Measurements from ENCODE around the gene HOXB1.

DNA sequence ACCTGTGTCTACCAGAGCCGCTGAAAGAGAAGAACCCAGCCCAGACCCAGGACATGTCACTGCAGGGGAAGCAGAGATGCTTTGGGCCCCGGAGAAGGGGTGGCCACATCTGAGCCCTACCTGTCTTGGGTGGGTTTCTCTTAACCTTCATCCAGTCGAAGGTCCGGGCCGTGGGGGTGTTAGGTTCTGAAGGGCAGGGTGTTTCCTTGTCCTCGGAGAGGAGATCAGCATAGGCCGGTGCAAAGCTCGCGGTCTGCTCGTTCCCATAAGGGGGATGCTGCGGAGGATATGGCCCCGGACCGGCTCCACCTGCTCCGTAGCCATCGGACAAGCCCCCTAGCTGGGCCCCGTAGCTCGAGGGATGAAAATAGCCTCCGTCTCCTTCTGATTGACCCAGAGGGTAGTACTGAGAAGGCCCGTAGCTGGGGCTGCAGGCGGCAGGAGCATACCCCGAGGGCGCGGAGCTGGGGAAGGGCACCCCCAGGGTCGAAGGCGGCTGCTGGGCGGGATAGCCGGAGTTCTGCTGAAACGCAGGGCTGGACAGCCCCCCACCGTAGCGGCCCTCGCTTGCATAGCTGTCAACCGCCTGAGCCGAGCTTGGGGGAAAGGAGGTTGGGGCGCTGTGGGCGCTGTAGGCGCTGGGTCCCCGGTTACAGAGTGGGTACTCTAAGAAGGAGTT lies 464 bp downstream of the HOXB1 start:
- TF ChIP-seq, protein P1, sequence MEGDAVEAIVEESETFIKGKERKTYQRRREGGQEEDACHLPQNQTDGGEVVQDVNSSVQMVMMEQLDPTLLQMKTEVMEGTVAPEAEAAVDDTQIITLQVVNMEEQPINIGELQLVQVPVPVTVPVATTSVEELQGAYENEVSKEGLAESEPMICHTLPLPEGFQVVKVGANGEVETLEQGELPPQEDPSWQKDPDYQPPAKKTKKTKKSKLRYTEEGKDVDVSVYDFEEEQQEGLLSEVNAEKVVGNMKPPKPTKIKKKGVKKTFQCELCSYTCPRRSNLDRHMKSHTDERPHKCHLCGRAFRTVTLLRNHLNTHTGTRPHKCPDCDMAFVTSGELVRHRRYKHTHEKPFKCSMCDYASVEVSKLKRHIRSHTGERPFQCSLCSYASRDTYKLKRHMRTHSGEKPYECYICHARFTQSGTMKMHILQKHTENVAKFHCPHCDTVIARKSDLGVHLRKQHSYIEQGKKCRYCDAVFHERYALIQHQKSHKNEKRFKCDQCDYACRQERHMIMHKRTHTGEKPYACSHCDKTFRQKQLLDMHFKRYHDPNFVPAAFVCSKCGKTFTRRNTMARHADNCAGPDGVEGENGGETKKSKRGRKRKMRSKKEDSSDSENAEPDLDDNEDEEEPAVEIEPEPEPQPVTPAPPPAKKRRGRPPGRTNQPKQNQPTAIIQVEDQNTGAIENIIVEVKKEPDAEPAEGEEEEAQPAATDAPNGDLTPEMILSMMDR (IDR thresholded peaks at IDR 0.05): no peak
- TF ChIP-seq, protein P2, sequence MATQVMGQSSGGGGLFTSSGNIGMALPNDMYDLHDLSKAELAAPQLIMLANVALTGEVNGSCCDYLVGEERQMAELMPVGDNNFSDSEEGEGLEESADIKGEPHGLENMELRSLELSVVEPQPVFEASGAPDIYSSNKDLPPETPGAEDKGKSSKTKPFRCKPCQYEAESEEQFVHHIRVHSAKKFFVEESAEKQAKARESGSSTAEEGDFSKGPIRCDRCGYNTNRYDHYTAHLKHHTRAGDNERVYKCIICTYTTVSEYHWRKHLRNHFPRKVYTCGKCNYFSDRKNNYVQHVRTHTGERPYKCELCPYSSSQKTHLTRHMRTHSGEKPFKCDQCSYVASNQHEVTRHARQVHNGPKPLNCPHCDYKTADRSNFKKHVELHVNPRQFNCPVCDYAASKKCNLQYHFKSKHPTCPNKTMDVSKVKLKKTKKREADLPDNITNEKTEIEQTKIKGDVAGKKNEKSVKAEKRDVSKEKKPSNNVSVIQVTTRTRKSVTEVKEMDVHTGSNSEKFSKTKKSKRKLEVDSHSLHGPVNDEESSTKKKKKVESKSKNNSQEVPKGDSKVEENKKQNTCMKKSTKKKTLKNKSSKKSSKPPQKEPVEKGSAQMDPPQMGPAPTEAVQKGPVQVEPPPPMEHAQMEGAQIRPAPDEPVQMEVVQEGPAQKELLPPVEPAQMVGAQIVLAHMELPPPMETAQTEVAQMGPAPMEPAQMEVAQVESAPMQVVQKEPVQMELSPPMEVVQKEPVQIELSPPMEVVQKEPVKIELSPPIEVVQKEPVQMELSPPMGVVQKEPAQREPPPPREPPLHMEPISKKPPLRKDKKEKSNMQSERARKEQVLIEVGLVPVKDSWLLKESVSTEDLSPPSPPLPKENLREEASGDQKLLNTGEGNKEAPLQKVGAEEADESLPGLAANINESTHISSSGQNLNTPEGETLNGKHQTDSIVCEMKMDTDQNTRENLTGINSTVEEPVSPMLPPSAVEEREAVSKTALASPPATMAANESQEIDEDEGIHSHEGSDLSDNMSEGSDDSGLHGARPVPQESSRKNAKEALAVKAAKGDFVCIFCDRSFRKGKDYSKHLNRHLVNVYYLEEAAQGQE (IDR thresholded peaks at IDR 0.05; ENCODE audit: insufficient read depth in 1 of 2, low read depth in 2 of 2, low read length in 1 of 2): no peak
